GM12892 (cell line): ENCODE results near the gene DNAJB13. TPM values are rescaled to one million over a fixed set of nuclear protein-coding genes. Genes with fewer than 3 reads are reported as not detected.
"Not testable (repeated sequence)": the region's sequence is repeated elsewhere in the genome, so short reads cannot be mapped to it uniquely, and the experiment has no call there.

Experiments
- DNase-seq: peaks from one replicate; pipeline ENCODE4 v3.0.0; 2011; ENCODE audit not compliant: insufficient read length
- FAIRE-seq: peaks from 2 replicates; lab custom pipeline; 2011; peaks lifted over from hg19 to GRCh38; lab: Jason Lieb, UNC
- POLR2A ChIP-seq: IDR thresholded peaks from 2 replicates; pipeline ENCODE4 v1.6.1; 2011; ENCODE audit warnings: low read depth, low read length, control low read depth
- POLR2AphosphoS5 ChIP-seq: IDR thresholded peaks from 2 replicates; pipeline ENCODE4 v1.6.1; 2011; ENCODE audit warnings: low read depth, low read length, control low read depth
- TAF1 ChIP-seq: IDR thresholded peaks from 2 replicates; pipeline ENCODE4 v1.6.1; 2011; ENCODE audit warnings: low read depth, mild to moderate bottlenecking, control low read depth, low read length, borderline replicate concordance
- polyA plus RNA-seq: library from polyadenylated mRNA; unstranded; fragments of >200 nt; gene quantifications from one replicate; pipeline ENCODE4 v1.2.1, GENCODE V29; 2012; ENCODE audit warnings: missing spikeins, inconsistent platforms; ENCODE audit not compliant: missing spikeins

DNAJB13 gene
- 0.28 TPM for polyA plus RNA-seq

GRCh38 chr11:73950869-73951710, at the start of gene DNAJB13:
TSS of gene DNAJB13 (plus strand) at chr11:73951026. CDS start at chr11:73951070, 44 bp downstream.
- TF ChIP-seq TAF1 (no peak), POLR2A (no peak), POLR2AphosphoS5 (no peak)
- peak; percentile 69 for DNase-seq
- peak; percentile 91 for FAIRE-seq

GRCh38 chr11:73902303-73902702, 48.5 kb upstream of the DNAJB13 start:
- DNase-seq (no peak), FAIRE-seq (no peak)
- no peak for TF ChIP-seq POLR2AphosphoS5
- no peak for TF ChIP-seq POLR2A
- TF ChIP-seq TAF1, result no peak

GRCh38 chr11:73907191-73907590, 43.6 kb upstream of the DNAJB13 start:
- no peak for FAIRE-seq
- no peak for DNase-seq
- no peak for TF ChIP-seq TAF1
- no peak for TF ChIP-seq POLR2A
- no peak for TF ChIP-seq POLR2AphosphoS5

- TF ChIP-seq POLR2AphosphoS5, result no peak
- TF ChIP-seq POLR2A, result no peak
- no peak for TF ChIP-seq TAF1
- FAIRE-seq (peak; percentile 17), DNase-seq (no peak)
Measured at GRCh38 chr11:73912026-73912425, 38.8 kb upstream of the DNAJB13 start.

GRCh38 chr11:73913472-73913871, 37.4 kb upstream of the DNAJB13 start:
- no peak for DNase-seq
- TF ChIP-seq POLR2AphosphoS5 (no peak), TAF1 (no peak), POLR2A (no peak)
- FAIRE-seq, result no peak

GRCh38 chr11:73914284-73914683, 36.5 kb upstream of the DNAJB13 start:
- DNase-seq (no peak), FAIRE-seq (peak; percentile 38)

GRCh38 chr11:73916435-73916834, 34.4 kb upstream of the DNAJB13 start:
- DNase-seq, result no peak
- FAIRE-seq, result no peak
- TF ChIP-seq TAF1, result no peak
- TF ChIP-seq POLR2AphosphoS5, result no peak
- no peak for TF ChIP-seq POLR2A

More at GRCh38 chr11:73914284-73914683, 36.5 kb upstream of the DNAJB13 start:
- TF ChIP-seq POLR2AphosphoS5 (no peak), POLR2A (no peak), TAF1 (no peak)

GRCh38 chr11:73921180-73921579, 29.6 kb upstream of the DNAJB13 start:
- FAIRE-seq, result no peak
- DNase-seq, result no peak
- TF ChIP-seq POLR2AphosphoS5 (no peak), POLR2A (no peak), TAF1 (no peak)

GRCh38 chr11:73929388-73929787, 21.4 kb upstream of the DNAJB13 start:
- no peak for FAIRE-seq

GRCh38 chr11:73931039-73931645, 19.7 kb upstream of the DNAJB13 start:
- no peak for DNase-seq
- peak; percentile 40 for FAIRE-seq
- TF ChIP-seq POLR2A (no peak), TAF1 (no peak), POLR2AphosphoS5 (no peak)

More at GRCh38 chr11:73929388-73929787, 21.4 kb upstream of the DNAJB13 start:
- DNase-seq, result no peak
- TF ChIP-seq POLR2AphosphoS5, result no peak
- TF ChIP-seq TAF1, result no peak
- TF ChIP-seq POLR2A, result no peak

GRCh38 chr11:73931951-73932350, 18.9 kb upstream of the DNAJB13 start:
- no peak for FAIRE-seq
- TF ChIP-seq TAF1 (no peak), POLR2A (no peak)
- no peak for DNase-seq

GRCh38 chr11:73932781-73933180, 18.0 kb upstream of the DNAJB13 start:
- no peak for DNase-seq
- FAIRE-seq, result peak; percentile 9
- TF ChIP-seq TAF1, result no peak
- TF ChIP-seq POLR2AphosphoS5, result no peak
- TF ChIP-seq POLR2A, result no peak

GRCh38 chr11:73936047-73936446, 14.8 kb upstream of the DNAJB13 start:
- DNase-seq, FAIRE-seq: not testable (repeated sequence)
